GM23338 (cell line): Measurements from ENCODE around the gene RAB27B. TPM values are rescaled to one million over a fixed set of nuclear protein-coding genes. Genes with fewer than 3 reads are reported as not detected.
A peak's percentile ranks its signal among the peaks of the same experiment; 100 is the strongest.

ENCODE experiments used
- ATAC-seq: fragments of 200-7000 bp; cut with Tn5 transposase; 3 replicates; pipeline ENCODE4 v1.9.1; 2020
- DNase-seq: peaks from one replicate; pipeline ENCODE4 v3.0.0-alpha.2; 2015; ENCODE audit warnings: low spot score
- H2AFZ ChIP-seq: fragments of 200-600 bp; sonication (generic); 2 replicates; pipeline ENCODE4 v1.8.0; 2016; ENCODE audit warnings: antibody characterized with exemption, mild to moderate bottlenecking, moderate library complexity
- H3F3A ChIP-seq: fragments of 200-600 bp; sonication (generic); replicated peaks from 2 replicates; pipeline ENCODE4 v1.8.0; 2017; ENCODE audit warnings: antibody characterized with exemption, mixed run types, low read depth
- H3K27ac ChIP-seq: fragments of 200-600 bp; sonication (generic); 2 replicates; pipeline ENCODE4 v1.6.1; 2016; ENCODE audit warnings: low read depth
- H3K27me3 ChIP-seq: fragments of 200-600 bp; sonication (generic); 2 replicates; pipeline ENCODE4 v1.8.0; 2016; ENCODE audit warnings: mild to moderate bottlenecking, mixed run types, moderate library complexity; ENCODE audit not compliant: insufficient read depth
- H3K36me3 ChIP-seq: fragments of 200-600 bp; sonication (generic); 2 replicates; pipeline ENCODE4 v1.8.0; 2016; ENCODE audit warnings: mild to moderate bottlenecking; ENCODE audit not compliant: insufficient read depth
- H3K4me1 ChIP-seq: fragments of 200-600 bp; sonication (generic); 2 replicates; pipeline ENCODE4 v1.8.0; 2016; ENCODE audit warnings: mild to moderate bottlenecking, moderate library complexity; ENCODE audit not compliant: insufficient read depth
- H3K4me2 ChIP-seq: fragments of 200-600 bp; sonication (generic); 2 replicates; pipeline ENCODE4 v1.7.1; 2017; ENCODE audit warnings: mixed run types
- H3K4me3 ChIP-seq: fragments of 200-600 bp; sonication (generic); 2 replicates; pipeline ENCODE4 v1.6.1; 2016; ENCODE audit warnings: mixed run types
- H3K79me2 ChIP-seq: fragments of 200-600 bp; sonication (generic); replicated peaks from 2 replicates; pipeline ENCODE4 v1.8.0; 2017; ENCODE audit warnings: mild to moderate bottlenecking; ENCODE audit not compliant: insufficient read depth
- H3K9me2 ChIP-seq: fragments of 200-600 bp; sonication (generic); 2 replicates; pipeline ENCODE4 v1.8.0; 2017; ENCODE audit not compliant: insufficient read depth
- H4K20me1 ChIP-seq: fragments of 200-600 bp; sonication (generic); replicated peaks from 2 replicates; pipeline ENCODE4 v1.8.0; 2017; ENCODE audit warnings: mild to moderate bottlenecking; ENCODE audit not compliant: insufficient read depth
- H3K27ac Mint-ChIP-seq: 2 replicates; pipeline ENCODE4 v1.8.0; 2020; ENCODE audit warnings: inconsistent platforms, mild to moderate bottlenecking, moderate library complexity, mixed read lengths
- H3K27me3 Mint-ChIP-seq: 3 replicates; pipeline ENCODE4 v1.8.0; 2022; ENCODE audit warnings: low read depth, mild to moderate bottlenecking, moderate library complexity, mixed read lengths, inconsistent platforms; ENCODE audit not compliant: insufficient read depth, poor library complexity
- H3K36me3 Mint-ChIP-seq: 3 replicates; pipeline ENCODE4 v1.8.0; 2021; ENCODE audit warnings: low read depth, mild to moderate bottlenecking, inconsistent platforms, moderate library complexity, mixed read lengths
- H3K4me1 Mint-ChIP-seq: 3 replicates; pipeline ENCODE4 v1.8.0; 2020; ENCODE audit warnings: mild to moderate bottlenecking, inconsistent platforms, mixed read lengths
- H3K4me3 Mint-ChIP-seq: 3 replicates; pipeline ENCODE4 v1.8.0; 2021; ENCODE audit warnings: moderate library complexity, mild to moderate bottlenecking, inconsistent platforms, mixed read lengths
- H3K9me3 Mint-ChIP-seq: 3 replicates; pipeline ENCODE4 v1.8.0; 2020; ENCODE audit warnings: moderate library complexity, mild to moderate bottlenecking, inconsistent platforms, mixed read lengths
- CTCF ChIP-seq, 2 experiments: fragments of 200-600 bp in 1 of 2; sonication (generic) in 1 of 2; conservative IDR thresholded peaks; 2 replicates each; pipeline versions ENCODE4 v1.5.1 to v1.6.1; 2016 to 2017; ENCODE audit warnings: antibody characterized with exemption in 2 of 2, low read depth in 2 of 2, mild to moderate bottlenecking in 2 of 2, moderate library complexity in 1 of 2
- ETS1 ChIP-seq: IDR thresholded peaks from 2 replicates; pipeline ENCODE4 v1.6.1; 2016; ENCODE audit warnings: antibody characterized with exemption
- JUNB ChIP-seq: IDR thresholded peaks from one replicate; pipeline ENCODE4 v1.6.1; 2016; ENCODE audit warnings: antibody characterized with exemption; ENCODE audit not compliant: unreplicated experiment
- REST ChIP-seq: IDR thresholded peaks from one replicate; pipeline ENCODE4 v1.6.1; 2018; ENCODE audit warnings: antibody characterized with exemption; ENCODE audit not compliant: unreplicated experiment
- ZNF114 ChIP-seq: fragments of 250-450 bp; sonication (Bioruptor Pico); IDR thresholded peaks from 2 replicates; pipeline ENCODE4 v1.5.0; 2020; ENCODE audit warnings: mild to moderate bottlenecking, moderate library complexity
- polyA plus RNA-seq: library from polyadenylated mRNA; unstranded; fragments of >200 nt; fragmentation: Nextera tagmentation; extraction: Ambion mirVana; gene quantifications from 2 replicates; pipeline ENCODE4 v1.2.1, GENCODE V29; 2016
- total RNA-seq: library from RNA; depleted of rRNA; stranded (reverse); fragments of >200 nt; shearing (Covaris generic); gene quantifications from 2 replicates; pipeline ENCODE4 v1.2.3, GENCODE V29; 2014

The RAB27B gene
- total and polyA plus RNA-seq, 2 experiments from 2014 or later: 0.13 to 0.56 TPM

GRCh38 chr18:54914816-54915215 is 86.5 kb downstream of the RAB27B start:
- Histone ChIP-seq H3F3A (no peaks in the 10 kb centered on the region), H3K9me2 (0 out of 2 replicates have a peak, but pooled peaks cover 7% of the 10 kb centered on the region), H3K4me3 (no peak overlapping the region), H2AFZ (no peak overlapping the region), H3K36me3 (no peaks in the 10 kb centered on the region), H4K20me1 (no peaks in the 10 kb centered on the region), H3K4me2 (no peak overlapping the region), H3K4me1 (no peaks in the 10 kb centered on the region), H3K27ac (no peak overlapping the region), H3K27me3 (no peaks in the 10 kb centered on the region), H3K79me2 (no peaks in the 10 kb centered on the region)
- H3K9me3 Mint-ChIP-seq: peaks cover 4% of the 10 kb centered on the region; the same call in 1 of the 3 replicates
- TF ChIP-seq ZNF114 (no peak), REST (no peak), JUNB (no peak), CTCF (conservative IDR thresholded peaks at IDR 0.05; ENCODE audit: low read depth in 2 of 2) (no peak)
- ATAC-seq: no peak
- peaks cover 2% of the 10 kb centered on the region for H3K27me3 Mint-ChIP-seq
- H3K4me1 Mint-ChIP-seq: no peaks in the 10 kb centered on the region
- no peak overlapping the region for H3K27ac Mint-ChIP-seq
- H3K4me3 Mint-ChIP-seq: no peak overlapping the region
- no peaks in the 10 kb centered on the region; the same call in 2 of the 3 replicates for H3K36me3 Mint-ChIP-seq
- no peak for DNase-seq

- ATAC-seq: peak; percentile 31; the same call in 2 of the 3 replicates
- Histone ChIP-seq H3K27me3 (no peaks in the 10 kb centered on the region), H3K36me3 (no peaks in the 10 kb centered on the region), H3K4me2 (no peak overlapping the region), H3K4me1 (no peaks in the 10 kb centered on the region), H3K4me3 (no peak overlapping the region), H3F3A (no peaks in the 10 kb centered on the region), H2AFZ (no peak overlapping the region), H3K79me2 (no peaks in the 10 kb centered on the region), H4K20me1 (no peaks in the 10 kb centered on the region), H3K27ac (no peak overlapping the region), H3K9me2 (0 out of 2 replicates have a peak, but pooled peaks cover 7% of the 10 kb centered on the region)
- peak in 1 of 2 experiments; percentile 65; a peak in 3 of 4 replicates for TF ChIP-seq CTCF (conservative IDR thresholded peaks at IDR 0.05; ENCODE audit: low read depth in 2 of 2)
- TF ChIP-seq ETS1: no peak
- no peak for DNase-seq
- Mint-ChIP-seq H3K9me3 (no peaks in the 10 kb centered on the region), H3K27ac (no peak overlapping the region), H3K4me3 (no peak overlapping the region), H3K27me3 (peaks cover 2% of the 10 kb centered on the region), H3K4me1 (no peaks in the 10 kb centered on the region), H3K36me3 (no peaks in the 10 kb centered on the region)
Observed at GRCh38 chr18:54916507-54916906, 88.2 kb downstream of the RAB27B start.
